B cell (primary cell): ENCODE data around the gene LAMA4. TPM values are rescaled to one million over a fixed set of nuclear protein-coding genes. Genes with fewer than 3 reads are reported as not detected.

ENCODE experiments used
- ATAC-seq: fragments of 200-7000 bp; cut with Tn5 transposase; one replicate; pipeline ENCODE4 v1.10.0; 2021; ENCODE audit warnings: low read depth, mild to moderate bottlenecking, moderate number of reproducible peaks, moderate library complexity
- CTCF ChIA-PET: fragments of 350-600 bp; sonication (Branson Sonifier 250); formaldehyde crosslinking; loops from one replicate; lab custom pipeline; 2021; ENCODE audit warnings: antibody characterized with exemption, inconsistent platforms; lab: Charles Lee
- POLR2A ChIA-PET: fragments of 350-600 bp; sonication (Branson Sonifier 250); formaldehyde crosslinking; loops from one replicate; lab custom pipeline; 2021; ENCODE audit warnings: antibody characterized with exemption; lab: Charles Lee
- DNase-seq: peaks from one replicate; pipeline ENCODE4 v3.0.0; 2013
- H2AFZ ChIP-seq: 2 replicates; pipeline ENCODE4 v1.6.1; 2012; ENCODE audit warnings: mild to moderate bottlenecking, low read depth, low read length; ENCODE audit not compliant: insufficient read depth, poor library complexity, severe bottlenecking
- H3K27ac ChIP-seq, 2 donors: 1 replicate in 1 of 2; 2 replicates in 1 of 2; pipeline ENCODE4 v1.5.1; 2012 to 2013; ENCODE audit warnings: low read length in 2 of 2, mild to moderate bottlenecking in 2 of 2, moderate library complexity in 1 of 2
- H3K27me3 ChIP-seq, 4 experiments: fragments of 200-600 bp in 1 of 4; sonication (generic) in 1 of 4; replicated peaks in 1 of 4; 1 replicate in 2 of 4; 2 replicates in 2 of 4; pipeline versions ENCODE4 v1.6.1 to v1.7.0; 2013 to 2016; ENCODE audit warnings: low read length in 3 of 4, mild to moderate bottlenecking in 2 of 4, mixed read lengths in 1 of 4, moderate library complexity in 1 of 4; ENCODE audit not compliant: insufficient read depth in 4 of 4, control insufficient read depth in 3 of 4; ENCODE audit errors: control extremely low read depth in 1 of 4
- H3K36me3 ChIP-seq, 2 experiments: replicated peaks in 1 of 2; 1 replicate in 1 of 2; 2 replicates in 1 of 2; pipeline versions ENCODE4 v1.6.1 to v1.7.1; 2013; ENCODE audit warnings: low read length in 1 of 2; ENCODE audit not compliant: insufficient read depth in 2 of 2, control insufficient read depth in 1 of 2; ENCODE audit errors: control extremely low read depth in 1 of 2, extremely low read depth in 1 of 2
- H3K4me1 ChIP-seq, 2 donors: fragments of 200-600 bp in 1 of 2; sonication (generic) in 1 of 2; 1 replicate in 1 of 2; 2 replicates in 1 of 2; pipeline versions ENCODE4 v1.5.1 to v1.6.1; 2013 to 2017; ENCODE audit warnings: low read length in 2 of 2; ENCODE audit not compliant: control insufficient read depth in 2 of 2, insufficient read depth in 2 of 2
- H3K4me2 ChIP-seq: replicated peaks from 2 replicates; pipeline ENCODE3; 2012; ENCODE audit warnings: mild to moderate bottlenecking, low read depth, low read length; ENCODE audit not compliant: poor library complexity, severe bottlenecking
- H3K4me3 ChIP-seq, 5 experiments: fragments of 200-600 bp in 1 of 5; sonication (generic) in 1 of 5; 1 replicate in 3 of 5; 2 replicates in 2 of 5; pipeline versions ENCODE4 v1.5.1 to v1.7.0; 2011 to 2016; ENCODE audit warnings: low read length in 4 of 5, mild to moderate bottlenecking in 4 of 5, low read depth in 2 of 5, control low read depth in 1 of 5, moderate library complexity in 1 of 5; ENCODE audit not compliant: insufficient read depth in 1 of 5; ENCODE audit errors: control extremely low read depth in 1 of 5, extremely low read depth in 1 of 5
- H3K79me2 ChIP-seq: fragments of 200-600 bp; sonication (generic); one replicate; pipeline ENCODE4 v1.6.0; 2016; ENCODE audit warnings: low read length; ENCODE audit not compliant: control insufficient read depth, insufficient read depth
- H3K9ac ChIP-seq: fragments of 200-600 bp; sonication (generic); 2 replicates; pipeline ENCODE4 v1.6.1; 2017; ENCODE audit warnings: mild to moderate bottlenecking, low read length, moderate library complexity
- H3K9me3 ChIP-seq, 3 donors: one replicate each; pipeline versions ENCODE4 v1.6.1 to v1.7.1; 2013; ENCODE audit warnings: low read length in 2 of 3; ENCODE audit not compliant: control insufficient read depth in 2 of 3, insufficient read depth in 1 of 3; ENCODE audit errors: control extremely low read depth in 1 of 3
- H4K20me1 ChIP-seq: 2 replicates; pipeline ENCODE4 v1.6.0; 2012; ENCODE audit warnings: mild to moderate bottlenecking, low read length; ENCODE audit not compliant: insufficient read depth, control insufficient read depth, poor library complexity, severe bottlenecking
- H3K27ac Mint-ChIP-seq: one replicate; pipeline ENCODE4 v1.8.0; 2021; ENCODE audit warnings: mixed read lengths
- H3K27me3 Mint-ChIP-seq: one replicate; pipeline ENCODE4 v1.8.0; 2021; ENCODE audit warnings: mixed read lengths
- H3K4me1 Mint-ChIP-seq: one replicate; pipeline ENCODE4 v1.8.0; 2021; ENCODE audit warnings: mixed read lengths
- H3K4me3 Mint-ChIP-seq: one replicate; pipeline ENCODE4 v1.8.0; 2021; ENCODE audit warnings: mixed read lengths
- H3K9me3 Mint-ChIP-seq: one replicate; pipeline ENCODE4 v1.8.0; 2022; ENCODE audit warnings: mixed read lengths; ENCODE audit not compliant: insufficient read depth
- CTCF ChIP-seq: fragments of 200-600 bp; IDR thresholded peaks from one replicate; pipeline ENCODE4 v1.8.0; 2022; ENCODE audit warnings: antibody characterized with exemption, mild to moderate bottlenecking
- EZH2 ChIP-seq: IDR thresholded peaks from 2 replicates; pipeline ENCODE4 v1.6.1; 2012; ENCODE audit warnings: borderline replicate concordance, low read depth, mild to moderate bottlenecking, moderate library complexity, low read length; ENCODE audit not compliant: insufficient read depth, poor library complexity, severe bottlenecking
- WGBS: methylation state at CpG from one replicate; pipeline ENCODE4 v1.1.5; 2013; ENCODE audit warnings: missing lambda C conversion rate; ENCODE audit not compliant: insufficient coverage; 5-methylcytosine and 5-hydroxymethylcytosine counted together
- intact Hi-C: fragments of 100-400 bp; cut with micrococcal nuclease; formaldehyde crosslinking; loops from one replicate; pipeline ENCODE4 v1.10.0; 2022
- polyA plus RNA-seq: library from polyadenylated mRNA; depleted of rRNA; stranded (reverse); fragments of >200 nt; gene quantifications from 2 replicates; pipeline ENCODE4 v1.2.3, GENCODE V29; 2012
- total RNA-seq, 2 donors: library from RNA; stranded (reverse); fragments of 120-200 nt in 1 of 2; gene quantifications; 1 replicate in 1 of 2; 2 replicates in 1 of 2; pipeline versions ENCODE4 v1.2.3 to v1.2.4, GENCODE V29; 2013 to 2022

Gene LAMA4
- total and polyA plus RNA-seq, 2 donors (not counting 1 experiment from before 2014, with no cell fraction given) = not detected

- no peak overlapping the region for H3K27ac ChIP-seq
- ChIA-PET CTCF (no interaction called here), POLR2A (no interaction called here)
- H3K9me3 ChIP-seq = no peaks in the 10 kb centered on the region
- H3K4me1 ChIP-seq = no peaks in the 10 kb centered on the region
- Mint-ChIP-seq H3K4me3 (no peak overlapping the region), H3K9me3 (no peaks in the 10 kb centered on the region), H3K27ac (no peak overlapping the region), H3K27me3 (peaks cover 5% of the 10 kb centered on the region), H3K4me1 (no peaks in the 10 kb centered on the region)
- H3K9ac ChIP-seq = no peak overlapping the region
- no peaks in the 10 kb centered on the region for H3K27me3 ChIP-seq
- H3K4me2 ChIP-seq = no peak overlapping the region
- no peak overlapping the region for H3K4me3 ChIP-seq
- no peaks in the 10 kb centered on the region for H4K20me1 ChIP-seq
- TF ChIP-seq EZH2 = no peak
- no peaks in the 10 kb centered on the region for H3K79me2 ChIP-seq
- ATAC-seq (no peak), DNase-seq (no peak)
- no peak overlapping the region for H2AFZ ChIP-seq
- no peaks in the 10 kb centered on the region for H3K36me3 ChIP-seq
- WGBS = no CpG with 5 or more reads among the region's 2 CpGs
- intact Hi-C loops = no loop called here
Measured at GRCh38 chr6:112286010-112286409, 31.6 kb upstream of the LAMA4 start.

- TF ChIP-seq CTCF (no peak), EZH2 (no peak)
- H3K4me3 ChIP-seq = no peak overlapping the region
- ATAC-seq = no peak
- no peaks in the 10 kb centered on the region for H3K9me3 ChIP-seq
- H3K27ac ChIP-seq = no peak overlapping the region
- no peak overlapping the region for H2AFZ ChIP-seq
- DNase-seq = no peak
- no peaks in the 10 kb centered on the region for H3K27me3 ChIP-seq
- no peak overlapping the region for H3K9ac ChIP-seq
- no peaks in the 10 kb centered on the region for H3K9me3 Mint-ChIP-seq
- intact Hi-C loops = no loop called here
- no peaks in the 10 kb centered on the region for H3K4me1 ChIP-seq
- peaks cover 8% of the 10 kb centered on the region for H3K27me3 Mint-ChIP-seq
- POLR2A ChIA-PET = no interaction called here
- H3K36me3 ChIP-seq = no peaks in the 10 kb centered on the region
- H4K20me1 ChIP-seq = no peaks in the 10 kb centered on the region
- no peaks in the 10 kb centered on the region for H3K79me2 ChIP-seq
- no peak overlapping the region for H3K4me3 Mint-ChIP-seq
- CTCF ChIA-PET = no interaction called here
- no peaks in the 10 kb centered on the region for H3K4me1 Mint-ChIP-seq
- no peak overlapping the region for H3K27ac Mint-ChIP-seq
- H3K4me2 ChIP-seq = no peak overlapping the region
Measured at GRCh38 chr6:112284603-112285002, 30.2 kb upstream of the LAMA4 start.
